Measurements from ENCODE around the gene PPM1H.
"Not testable (repeated sequence)": the region's sequence is repeated elsewhere in the genome, so short reads cannot be mapped to it uniquely, and the experiment has no call there.

The PPM1H gene, protein sequence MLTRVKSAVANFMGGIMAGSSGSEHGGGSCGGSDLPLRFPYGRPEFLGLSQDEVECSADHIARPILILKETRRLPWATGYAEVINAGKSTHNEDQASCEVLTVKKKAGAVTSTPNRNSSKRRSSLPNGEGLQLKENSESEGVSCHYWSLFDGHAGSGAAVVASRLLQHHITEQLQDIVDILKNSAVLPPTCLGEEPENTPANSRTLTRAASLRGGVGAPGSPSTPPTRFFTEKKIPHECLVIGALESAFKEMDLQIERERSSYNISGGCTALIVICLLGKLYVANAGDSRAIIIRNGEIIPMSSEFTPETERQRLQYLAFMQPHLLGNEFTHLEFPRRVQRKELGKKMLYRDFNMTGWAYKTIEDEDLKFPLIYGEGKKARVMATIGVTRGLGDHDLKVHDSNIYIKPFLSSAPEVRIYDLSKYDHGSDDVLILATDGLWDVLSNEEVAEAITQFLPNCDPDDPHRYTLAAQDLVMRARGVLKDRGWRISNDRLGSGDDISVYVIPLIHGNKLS

DNA sequence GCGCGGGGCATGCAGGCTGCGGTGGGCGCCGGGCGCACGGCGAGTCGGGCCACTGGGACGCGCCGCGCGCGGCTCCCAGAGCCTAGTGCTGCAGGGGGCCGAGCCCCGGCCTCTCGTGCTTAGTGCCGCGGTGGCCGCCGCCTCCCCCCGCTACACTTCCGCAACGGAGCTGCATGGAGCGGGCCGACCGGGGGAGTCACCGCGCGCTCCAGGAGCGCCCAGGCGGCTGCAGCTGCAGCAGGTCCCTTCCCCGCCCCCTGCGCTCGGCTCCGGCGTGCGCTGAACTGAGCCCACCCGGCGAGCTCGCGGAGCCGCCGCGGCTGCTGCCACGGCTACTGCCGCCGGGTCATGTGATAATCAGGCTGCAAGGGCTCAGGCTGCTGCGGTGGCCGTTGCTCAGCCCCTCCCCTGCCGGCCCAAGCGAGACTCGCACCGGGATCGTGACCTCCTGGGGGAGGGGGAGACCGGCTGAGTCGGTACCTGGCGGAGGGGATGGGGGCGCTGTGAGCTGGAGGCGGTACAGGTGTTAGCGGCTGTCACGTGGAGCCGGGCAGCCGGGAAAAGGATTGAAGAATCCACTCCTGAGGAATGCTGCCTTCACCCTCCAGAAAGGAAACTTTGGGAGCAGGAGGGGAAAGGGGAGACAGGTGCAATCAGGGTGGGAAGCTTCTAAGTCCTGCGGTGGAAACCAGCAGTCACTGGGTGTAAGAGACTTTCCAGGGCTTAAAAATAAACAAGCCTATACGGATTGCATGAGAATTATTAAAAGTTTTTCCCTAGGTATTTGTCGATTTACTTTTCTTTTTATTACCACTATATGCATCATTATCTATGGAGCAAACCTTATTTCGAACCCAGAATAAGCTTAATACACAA is at the start of gene PPM1H:
PPM1H (minus strand) TSS at position 352 of the 876 bp plus-strand sequence. CDS start 414 bp downstream, outside the sequence.
- DNase-seq (ENCODE audit: low spot score): peak; percentile 89

DNA sequence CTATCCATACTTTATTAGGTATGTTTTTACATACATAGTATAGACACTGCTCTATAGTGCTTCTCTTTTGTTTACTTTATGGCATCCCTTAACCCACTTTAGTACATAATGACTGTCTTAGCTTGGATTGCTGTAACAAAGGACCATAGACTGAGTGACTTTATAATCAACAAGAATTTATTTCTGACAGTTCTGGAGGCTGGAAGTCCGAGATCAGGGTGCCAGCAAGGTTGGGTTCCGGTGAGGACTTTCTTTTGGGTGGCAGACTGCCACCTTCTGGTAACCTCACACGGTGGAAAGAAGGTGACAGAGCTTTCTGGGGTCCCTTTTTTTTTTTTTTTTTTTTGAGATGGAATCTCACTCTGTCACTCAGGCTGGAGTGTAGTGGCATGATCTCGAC is 48.6 kb upstream of the PPM1H start:
- peak; percentile 7 for DNase-seq (ENCODE audit: low spot score)

DNA sequence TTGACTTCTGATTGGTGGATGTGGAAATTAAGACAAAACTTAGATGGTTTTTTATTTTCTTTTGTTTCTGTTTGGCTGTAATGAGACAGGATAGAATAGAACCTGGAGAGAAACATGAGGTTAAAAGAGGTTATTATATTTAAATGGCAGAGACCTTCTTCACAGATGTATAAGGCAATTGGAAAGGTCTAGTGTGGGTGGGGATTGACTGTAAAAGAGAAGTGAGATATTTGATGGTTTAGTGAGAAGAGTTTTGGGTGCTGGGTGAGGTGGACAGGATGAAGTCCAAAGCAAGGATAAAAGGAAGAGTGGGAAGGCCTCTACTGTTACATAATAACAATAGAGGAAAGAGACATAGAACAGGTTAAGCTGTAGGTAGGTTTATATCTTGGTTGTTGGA is 43.8 kb upstream of the PPM1H start:
- no peak for DNase-seq (ENCODE audit: low spot score)

DNA sequence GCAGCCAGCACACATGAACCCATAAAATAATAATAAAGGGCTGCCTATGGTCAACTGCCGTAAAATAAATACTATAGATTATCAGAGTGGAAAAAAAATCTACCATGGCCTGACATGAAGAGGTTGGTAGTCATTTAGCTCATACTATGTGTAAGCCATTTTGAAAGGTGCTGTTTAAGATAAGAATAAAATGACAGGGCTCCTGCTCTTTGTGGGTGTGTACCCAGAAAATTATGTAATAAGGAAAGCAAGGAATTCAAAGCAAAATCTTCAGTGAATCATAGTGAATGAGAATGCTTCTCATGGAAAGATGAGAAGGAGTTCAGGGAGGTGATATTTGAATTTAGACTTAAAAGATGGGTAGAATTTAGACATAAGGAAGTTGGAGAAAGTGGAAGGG is 42.9 kb upstream of the PPM1H start:
- DNase-seq (ENCODE audit: low spot score): no peak

DNA sequence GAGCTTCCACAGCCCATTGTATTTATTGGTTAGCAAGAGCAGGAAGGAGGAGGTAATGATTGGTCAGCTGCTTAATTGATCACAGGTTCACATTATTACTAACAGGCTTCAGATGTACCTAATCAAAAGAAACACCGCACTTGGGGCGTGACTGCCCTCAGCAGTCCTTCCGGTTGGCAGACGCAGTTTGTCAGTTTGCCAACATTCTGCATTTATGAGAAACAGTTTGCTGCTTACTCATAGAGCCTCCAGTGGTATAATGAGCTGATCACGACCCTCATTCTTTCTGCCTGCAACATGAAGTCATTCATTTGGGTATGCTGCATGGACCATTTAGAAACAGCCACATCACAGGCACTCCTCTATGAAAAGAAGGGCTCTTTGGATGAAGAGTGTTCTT is 42.5 kb upstream of the PPM1H start:
- peak; percentile 71 for DNase-seq (ENCODE audit: low spot score)

DNA sequence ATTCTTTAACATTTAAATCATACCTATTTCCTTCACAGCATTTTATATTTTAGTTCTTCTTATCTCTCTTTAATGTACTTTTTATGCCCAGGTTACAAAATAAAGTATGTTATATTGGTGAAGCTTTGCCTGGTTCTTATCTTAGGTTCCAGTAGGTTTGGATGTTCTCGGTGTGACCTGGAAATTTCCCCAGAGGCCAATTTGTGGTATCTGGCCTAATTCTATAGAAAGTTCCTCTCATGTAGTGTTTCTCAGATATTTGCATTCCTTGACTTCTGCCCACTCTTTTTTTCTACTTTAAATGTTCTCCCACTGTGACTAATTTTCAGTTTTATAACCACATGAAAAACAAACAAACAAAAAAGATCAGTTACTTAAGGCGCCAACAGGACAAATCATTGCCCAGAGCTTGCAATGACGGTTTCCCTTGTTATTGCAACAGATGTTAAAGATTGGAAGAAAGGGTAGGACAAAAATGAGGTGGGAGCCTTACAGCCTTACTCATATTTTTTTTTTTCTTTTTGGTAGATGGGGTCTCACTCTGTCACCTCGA is 41.2 kb upstream of the PPM1H start:
- DNase-seq (ENCODE audit: low spot score): no peak

DNA sequence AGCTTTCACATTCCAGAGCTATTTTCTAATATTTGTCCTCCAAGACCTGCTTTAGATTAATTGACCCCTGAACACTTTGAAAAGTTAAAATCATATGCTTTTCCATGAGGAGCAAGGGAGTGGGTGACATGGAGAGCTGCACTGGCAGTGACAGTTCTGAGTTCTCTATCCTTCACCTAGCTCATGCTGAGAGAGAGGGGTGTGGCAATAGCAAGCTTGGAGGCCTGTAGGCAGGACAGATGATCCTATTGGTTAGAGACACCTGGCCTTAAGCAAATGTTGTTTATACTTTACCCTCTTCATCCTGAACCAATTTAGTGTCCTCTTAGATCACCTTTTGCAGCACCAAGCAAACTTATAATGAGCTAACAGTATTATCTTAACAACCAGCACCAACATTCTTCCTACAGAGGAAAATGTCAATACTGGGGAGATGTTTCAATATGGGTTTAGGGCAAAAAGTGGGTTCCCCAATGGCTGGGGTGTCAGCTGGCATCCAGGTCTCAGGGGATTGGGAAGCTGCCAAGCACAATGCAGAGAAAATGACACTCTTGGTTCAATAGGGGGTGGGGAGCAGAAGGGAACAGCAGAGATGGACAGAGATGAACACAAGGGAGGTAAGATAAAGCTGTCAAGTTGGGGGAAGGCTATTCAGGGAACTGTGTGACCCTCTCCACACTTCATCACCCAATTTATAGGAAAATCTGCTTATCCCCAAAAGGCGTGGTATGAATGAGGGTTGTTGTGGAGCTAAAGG is 37.0 kb upstream of the PPM1H start:
- DNase-seq (ENCODE audit: low spot score): no peak

DNA sequence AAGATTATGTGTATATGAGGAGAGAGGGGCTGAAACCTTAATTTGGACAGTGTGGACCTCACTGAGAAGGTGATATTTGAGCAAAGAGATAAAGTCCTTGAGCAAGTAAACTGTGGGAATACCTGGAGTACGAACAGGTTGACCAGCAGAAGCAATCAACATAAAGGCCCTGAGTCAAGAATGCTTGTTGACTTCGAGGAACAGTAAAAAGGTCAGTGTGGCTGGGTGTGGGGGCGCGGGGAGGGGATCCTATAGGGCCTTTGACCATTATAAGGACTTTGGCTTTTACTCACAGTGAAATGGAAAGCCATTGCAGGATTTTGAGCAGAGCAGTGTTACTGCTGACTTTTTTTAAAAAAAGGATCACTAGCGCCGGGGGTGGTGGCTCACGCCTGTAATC is 34.7 kb upstream of the PPM1H start:
- DNase-seq (ENCODE audit: low spot score): no peak

DNA sequence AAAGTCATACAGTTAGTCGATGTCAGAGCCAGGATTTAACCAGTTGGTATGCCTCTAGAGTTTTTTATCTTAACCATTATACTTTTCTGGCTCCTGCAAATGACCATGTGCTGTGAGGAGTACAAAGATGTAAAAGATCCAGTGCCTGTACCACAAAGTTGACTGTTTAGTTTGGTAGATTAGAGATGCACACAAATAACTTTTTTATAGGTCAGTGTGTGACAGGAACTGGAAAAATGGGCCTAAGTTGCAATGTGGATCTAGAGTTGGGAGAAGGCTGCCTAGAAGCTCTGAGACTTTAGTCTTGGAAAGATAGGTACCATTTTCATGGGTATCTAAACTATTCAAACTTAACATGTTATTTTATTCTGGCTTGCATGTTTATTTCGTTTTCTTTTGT is 32.8 kb upstream of the PPM1H start:
- no peak for DNase-seq (ENCODE audit: low spot score)

DNA sequence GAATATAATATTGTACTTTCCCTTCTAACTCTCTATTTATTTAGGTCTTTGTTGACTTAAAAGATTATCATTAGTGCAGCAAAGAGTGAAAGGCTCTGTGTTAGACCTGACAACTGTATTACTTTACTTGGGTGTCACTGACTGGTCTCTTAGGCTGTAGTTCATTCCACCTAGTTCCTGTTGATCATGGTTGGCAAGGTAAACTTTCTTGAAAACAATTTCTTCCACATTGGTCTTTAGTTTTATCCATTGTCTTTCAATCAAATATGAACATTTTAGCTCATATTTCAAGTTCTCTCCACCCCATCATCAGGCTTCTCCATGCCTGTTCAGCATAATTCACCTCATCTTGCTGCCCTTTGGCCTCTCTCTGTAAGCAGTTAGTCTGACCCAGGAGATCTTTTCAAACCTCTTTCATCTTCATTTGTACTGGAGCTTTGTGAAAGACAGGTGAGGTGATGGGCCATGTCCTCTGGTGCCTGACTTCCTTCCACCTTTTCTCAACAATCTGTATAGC is 32.1 kb upstream of the PPM1H start:
- DNase-seq (ENCODE audit: low spot score): no peak

DNA sequence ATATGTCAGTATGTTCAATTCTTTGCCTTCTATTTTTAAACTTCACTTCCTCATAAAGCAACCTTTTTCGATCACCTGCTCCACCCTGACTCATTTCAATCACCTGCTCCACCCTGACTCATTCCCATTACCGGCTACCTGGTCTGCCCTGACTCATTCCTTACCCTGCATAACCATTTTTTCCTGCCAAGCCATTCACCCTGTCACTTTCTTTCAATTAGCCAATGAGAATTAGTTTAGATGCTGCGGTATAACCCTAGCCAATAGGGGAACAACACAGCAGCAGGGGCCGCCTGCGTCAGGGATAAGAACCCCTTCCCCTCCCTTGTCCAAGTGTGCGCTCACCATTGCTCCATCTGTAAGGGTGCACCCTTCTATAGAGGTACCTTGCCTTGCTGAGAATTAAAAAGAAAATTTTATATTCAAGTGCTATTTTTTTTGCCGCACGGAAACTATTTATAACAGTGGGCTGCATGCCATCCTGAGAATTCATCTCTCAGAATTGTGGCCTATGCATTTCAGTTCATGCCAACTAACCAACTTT is 31.6 kb upstream of the PPM1H start:
- DNase-seq (ENCODE audit: low spot score): peak; percentile 79

DNA sequence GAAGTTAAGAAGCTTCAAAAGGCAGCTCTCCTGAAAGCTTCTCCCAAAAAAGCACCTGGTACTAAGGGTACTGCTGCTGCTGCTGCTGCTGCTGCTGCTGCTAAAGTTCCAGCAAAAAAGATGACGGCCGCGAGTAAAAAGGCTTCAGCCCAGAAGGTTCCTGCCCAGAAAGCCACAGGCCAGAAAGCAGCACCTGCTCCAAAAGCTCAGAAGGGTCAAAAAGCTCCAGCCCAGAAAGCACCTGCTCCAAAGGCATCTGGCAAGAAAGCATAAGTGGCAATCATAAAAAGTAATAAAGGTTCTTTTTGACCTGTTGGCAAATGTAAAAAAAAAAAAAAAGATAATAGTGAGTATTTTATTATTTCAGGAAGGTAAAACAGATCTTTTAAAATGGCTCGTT is 30.8 kb upstream of the PPM1H start:
- not testable (repeated sequence) for DNase-seq (ENCODE audit: low spot score)

DNA sequence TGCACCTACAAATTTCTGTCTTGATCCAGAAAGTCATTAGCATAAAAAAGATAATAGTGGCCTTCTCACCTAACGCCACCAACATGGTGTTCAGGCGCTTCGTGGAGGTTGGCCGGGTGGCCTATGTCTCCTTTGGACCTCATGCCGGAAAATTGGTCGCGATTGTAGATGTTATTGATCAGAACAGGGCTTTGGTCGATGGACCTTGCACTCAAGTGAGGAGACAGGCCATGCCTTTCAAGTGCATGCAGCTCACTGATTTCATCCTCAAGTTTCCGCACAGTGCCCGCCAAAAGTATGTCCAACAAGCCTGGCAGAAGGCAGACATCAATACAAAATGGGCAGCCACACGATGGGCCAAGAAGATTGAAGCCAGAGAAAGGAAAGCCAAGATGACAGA is 30.3 kb upstream of the PPM1H start:
- DNase-seq (ENCODE audit: low spot score): not testable (repeated sequence)

DNA sequence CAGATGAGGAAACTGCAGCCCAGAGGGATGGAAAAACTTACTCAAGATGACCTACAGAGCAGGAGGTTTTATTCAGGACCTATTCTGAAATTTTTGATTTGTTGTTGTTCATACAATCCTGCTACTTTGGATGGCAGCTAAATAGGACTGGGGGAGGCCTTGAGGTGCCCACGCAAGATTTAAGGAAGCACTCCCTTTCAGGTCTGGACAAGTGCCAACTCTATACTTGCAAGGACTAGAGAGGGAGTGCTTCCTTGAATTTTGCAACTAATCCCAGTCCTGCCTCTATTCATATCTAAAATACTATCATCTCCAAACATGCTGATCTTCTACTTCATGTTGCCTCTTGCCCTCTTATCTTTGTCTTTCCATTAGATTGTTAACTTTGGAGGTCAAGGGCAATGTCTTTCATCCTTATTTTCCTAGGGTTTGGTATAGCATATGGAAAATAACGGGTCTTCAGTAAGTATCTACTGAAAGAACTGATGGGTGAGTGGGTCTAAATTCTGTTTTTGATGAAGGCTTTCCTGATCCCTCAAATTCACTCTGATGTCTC is 28.6 kb upstream of the PPM1H start:
- DNase-seq (ENCODE audit: low spot score): no peak

DNA sequence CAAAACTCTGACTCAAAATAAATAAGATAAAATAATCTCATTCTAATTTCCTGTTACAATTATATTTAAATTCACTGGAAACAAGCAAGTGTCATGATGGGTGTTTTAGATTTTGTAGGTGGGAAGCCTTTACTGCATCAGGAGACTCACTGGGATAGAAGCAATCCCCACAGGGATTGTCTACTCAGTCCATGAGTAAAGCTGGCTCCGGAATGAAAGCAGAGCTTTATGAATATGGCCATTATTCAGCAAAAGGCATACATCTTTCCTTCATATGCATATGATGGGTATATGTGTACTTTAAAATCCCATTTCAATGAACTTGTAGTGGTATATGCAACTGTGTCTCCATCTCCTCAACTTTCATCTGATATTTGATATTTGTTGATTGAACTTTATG is 25.4 kb upstream of the PPM1H start:
- DNase-seq (ENCODE audit: low spot score): no peak

DNA sequence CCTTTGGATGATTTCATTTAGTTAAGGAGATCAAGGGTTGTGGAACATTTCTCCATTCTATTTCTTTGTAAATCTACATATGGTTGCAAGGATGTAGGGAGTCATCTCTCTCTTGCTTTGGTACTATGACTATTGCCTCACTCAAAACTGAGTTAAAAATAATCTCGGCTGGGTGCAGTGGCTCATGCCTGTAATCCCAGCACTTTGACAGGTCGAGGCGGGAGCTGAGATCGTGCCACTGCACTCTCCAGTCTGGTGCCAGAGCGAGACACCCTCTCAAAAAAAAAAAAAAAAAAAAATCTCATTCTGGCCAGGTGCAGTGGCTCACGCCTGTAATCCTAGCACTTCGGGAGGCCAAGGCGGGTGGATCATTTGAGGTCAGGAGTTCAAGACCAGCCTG is 24.8 kb upstream of the PPM1H start:
- no peak for DNase-seq (ENCODE audit: low spot score)

DNA sequence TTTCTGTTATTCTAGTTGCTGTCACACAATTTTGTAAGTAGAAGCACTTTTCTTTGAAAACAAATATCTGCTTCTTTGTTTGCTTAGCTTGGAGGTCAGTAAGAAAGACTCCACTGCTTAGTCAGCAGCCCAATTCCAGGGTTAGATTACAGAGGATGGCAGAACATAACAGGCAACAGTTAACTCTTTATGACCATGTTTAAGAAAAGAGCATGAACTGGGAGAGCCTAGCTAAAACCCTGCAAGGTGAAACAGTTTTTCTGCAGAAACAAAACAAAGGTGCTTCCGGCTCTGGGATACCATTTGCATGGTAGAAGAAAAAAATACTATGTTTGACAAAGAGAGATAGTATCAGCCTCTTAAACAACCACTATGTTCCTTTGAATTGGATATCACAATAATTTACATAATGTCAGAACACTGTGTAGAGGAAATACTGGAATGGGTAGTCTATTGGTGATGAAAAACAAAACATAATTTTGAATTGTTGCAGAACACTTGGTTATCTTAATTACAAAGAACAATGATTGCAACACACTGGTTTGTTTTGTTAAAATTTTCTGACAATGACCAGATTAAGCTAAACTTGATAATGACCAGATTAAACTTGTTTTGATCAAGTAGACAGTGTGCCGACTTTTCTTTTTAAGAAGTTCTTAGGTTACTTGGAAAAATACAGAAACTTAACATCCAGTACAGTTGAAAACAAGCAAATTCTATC is 22.4 kb upstream of the PPM1H start:
- no peak for DNase-seq (ENCODE audit: low spot score)

DNA sequence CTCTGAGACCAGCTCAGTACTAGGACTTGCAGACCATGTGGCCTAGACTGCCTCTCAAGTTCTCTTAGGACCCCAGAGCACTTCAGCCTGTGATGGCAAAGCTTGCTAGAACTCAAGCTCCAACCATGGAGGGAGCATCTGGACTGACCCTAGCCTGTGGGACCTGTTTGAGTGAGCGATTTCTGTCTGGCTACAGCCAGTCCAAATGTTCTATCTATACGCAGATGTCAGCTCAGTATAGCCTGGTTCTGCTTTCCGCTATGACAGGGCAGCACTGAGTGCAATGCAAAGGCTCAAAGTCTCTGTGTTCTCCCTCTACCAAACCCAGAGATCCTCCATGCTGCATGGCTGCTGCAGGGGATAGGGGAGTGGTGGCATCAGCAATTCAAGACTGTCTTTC is 20.7 kb upstream of the PPM1H start:
- DNase-seq (ENCODE audit: low spot score): no peak

DNA sequence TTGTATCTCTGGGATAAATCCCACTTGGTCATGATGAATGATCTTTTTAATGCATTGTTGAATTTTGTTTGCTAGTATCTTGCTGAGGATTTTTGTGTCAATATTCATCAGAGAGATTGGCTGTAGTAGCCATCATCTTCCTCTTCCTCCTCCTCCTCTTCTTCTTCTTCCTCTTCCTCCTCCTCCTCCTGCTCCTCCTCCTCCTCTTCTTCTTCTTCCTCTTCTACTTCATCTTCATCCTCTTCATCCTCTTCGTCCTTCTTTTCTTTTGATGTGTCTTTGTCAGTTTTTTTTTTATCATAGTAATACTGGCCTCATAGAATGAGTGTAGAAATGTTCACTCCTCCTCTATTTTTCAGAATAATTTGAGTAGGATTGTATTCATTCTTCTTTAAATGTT is 15.4 kb upstream of the PPM1H start:
- no peak for DNase-seq (ENCODE audit: low spot score)

DNA sequence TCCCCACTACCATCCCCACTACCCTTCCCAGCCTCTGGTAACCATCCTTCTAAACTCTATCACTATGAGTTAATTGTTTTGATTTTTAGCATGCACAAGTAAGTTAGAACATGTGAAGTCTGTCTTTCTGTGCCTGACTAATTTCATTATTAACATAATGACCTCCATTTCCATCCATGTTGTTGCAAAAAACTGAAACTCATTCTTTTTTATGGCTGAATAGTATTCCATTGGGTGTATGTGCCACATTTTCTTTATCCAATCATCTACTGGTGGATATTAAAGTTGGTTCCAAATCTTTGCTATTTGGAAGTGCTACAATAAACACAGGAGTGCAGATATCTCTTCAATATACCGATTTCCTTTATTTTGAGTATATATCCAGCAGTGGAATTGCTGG is 13.2 kb upstream of the PPM1H start:
- DNase-seq (ENCODE audit: low spot score): no peak

Data from kidney tubule cell (primary cell).